BE2C (cell line): Measurements from ENCODE around the gene RAB38.

Experiments
- DNase-seq: peaks from one replicate; pipeline ENCODE4 v3.0.0-alpha.2; 2020
- H3K27me3 ChIP-seq: fragments of 250-450 bp; sonication (Bioruptor Pico); 2 replicates; pipeline ENCODE4 v1.5.1; 2020; ENCODE audit warnings: mild to moderate bottlenecking
- H3K36me3 ChIP-seq: fragments of 250-450 bp; sonication (Bioruptor Pico); 2 replicates; pipeline ENCODE4 v1.5.1; 2020; ENCODE audit warnings: mild to moderate bottlenecking
- H3K4me1 ChIP-seq: fragments of 250-450 bp; sonication (Bioruptor Pico); 2 replicates; pipeline ENCODE4 v1.5.1; 2020
- H3K4me3 ChIP-seq: 2 replicates; pipeline ENCODE4 v1.5.1; 2011; ENCODE audit warnings: low read depth, low read length
- H3K9me3 ChIP-seq: fragments of 250-450 bp; sonication (Bioruptor Pico); 2 replicates; pipeline ENCODE4 v1.5.1; 2020
- CTCF ChIP-seq: IDR thresholded peaks from 2 replicates; pipeline ENCODE4 v1.5.1; 2012; ENCODE audit warnings: mild to moderate bottlenecking, low read depth, low read length

Gene RAB38

GRCh38 chr11:88105526-88105925, 69.7 kb downstream of the RAB38 start:
- no peaks in the 10 kb centered on the region for H3K27me3 ChIP-seq
- TF ChIP-seq CTCF = no peak
- no peaks in the 10 kb centered on the region for H3K9me3 ChIP-seq
- no peaks in the 10 kb centered on the region for H3K36me3 ChIP-seq
- no peak overlapping the region for H3K4me3 ChIP-seq
- no peaks in the 10 kb centered on the region for H3K4me1 ChIP-seq
- DNase-seq = no peak

- no peak for TF ChIP-seq CTCF
- H3K4me1 ChIP-seq = no peaks in the 10 kb centered on the region
- H3K36me3 ChIP-seq = no peaks in the 10 kb centered on the region
- H3K4me3 ChIP-seq = no peak overlapping the region
- no peaks in the 10 kb centered on the region; the same call in 1 of the 2 replicates for H3K27me3 ChIP-seq
- no peak for DNase-seq
- no peaks in the 10 kb centered on the region for H3K9me3 ChIP-seq
Measured at GRCh38 chr11:88104408-88104807, 70.8 kb downstream of the RAB38 start.

- peak; percentile 66 for DNase-seq
- peak; percentile 87 for TF ChIP-seq CTCF
Measured at GRCh38 chr11:88103337-88104206, 71.7 kb downstream of the RAB38 start.

GRCh38 chr11:88102598-88102934, 72.7 kb downstream of the RAB38 start:
- Histone ChIP-seq H3K9me3 (no peaks in the 10 kb centered on the region), H3K36me3 (no peaks in the 10 kb centered on the region), H3K27me3 (no peaks in the 10 kb centered on the region; the same call in 1 of the 2 replicates), H3K4me3 (no peak overlapping the region), H3K4me1 (no peaks in the 10 kb centered on the region)
- no peak for DNase-seq
- TF ChIP-seq CTCF = no peak

More at GRCh38 chr11:88103337-88104206, 71.7 kb downstream of the RAB38 start:
- H3K36me3 ChIP-seq = no peaks in the 10 kb centered on the region
- H3K27me3 ChIP-seq = no peaks in the 10 kb centered on the region; the same call in 1 of the 2 replicates
- no peaks in the 10 kb centered on the region for H3K9me3 ChIP-seq
- H3K4me3 ChIP-seq = no peak overlapping the region
- no peaks in the 10 kb centered on the region for H3K4me1 ChIP-seq

- H3K4me3 ChIP-seq = no peak overlapping the region
- no peaks in the 10 kb centered on the region for H3K36me3 ChIP-seq
Measured at GRCh38 chr11:88101881-88102597, 73.2 kb downstream of the RAB38 start.

More at GRCh38 chr11:88101881-88102597, 73.2 kb downstream of the RAB38 start:
- TF ChIP-seq CTCF = no peak
- no peak for DNase-seq
- Histone ChIP-seq H3K9me3 (no peaks in the 10 kb centered on the region), H3K4me1 (no peaks in the 10 kb centered on the region), H3K27me3 (no peaks in the 10 kb centered on the region; the same call in 1 of the 2 replicates)
